Gastroesophageal sphincter (tissue), 3 donors: ENCODE data around the gene ARID5B.
A peak's percentile ranks its signal among the peaks of the same experiment; 100 is the strongest.

Source experiments
- POLR2A ChIP-seq, 2 donors: fragments of 450-650 bp; IDR thresholded peaks; one replicate each; pipeline ENCODE4 v1.6.1; 2017; ENCODE audit warnings: antibody characterized with exemption in 2 of 2, mild to moderate bottlenecking in 2 of 2, moderate library complexity in 1 of 2
- POLR2AphosphoS5 ChIP-seq: sonication (generic); formaldehyde crosslinking; IDR thresholded peaks from one replicate; pipeline ENCODE4 v1.6.1; 2017; ENCODE audit warnings: antibody characterized with exemption
- TF ChIP-seq, protein P1 (sequence below), 4 experiments: fragments of 200-600 bp in 2 of 4; fragments of 450-650 bp in 2 of 4; sonication (generic) in 1 of 4; IDR thresholded peaks; one replicate each; pipeline ENCODE4 v1.5.1; 2017 to 2019; ENCODE audit warnings: antibody characterized with exemption in 4 of 4, mild to moderate bottlenecking in 2 of 4, moderate library complexity in 2 of 4

DNA sequence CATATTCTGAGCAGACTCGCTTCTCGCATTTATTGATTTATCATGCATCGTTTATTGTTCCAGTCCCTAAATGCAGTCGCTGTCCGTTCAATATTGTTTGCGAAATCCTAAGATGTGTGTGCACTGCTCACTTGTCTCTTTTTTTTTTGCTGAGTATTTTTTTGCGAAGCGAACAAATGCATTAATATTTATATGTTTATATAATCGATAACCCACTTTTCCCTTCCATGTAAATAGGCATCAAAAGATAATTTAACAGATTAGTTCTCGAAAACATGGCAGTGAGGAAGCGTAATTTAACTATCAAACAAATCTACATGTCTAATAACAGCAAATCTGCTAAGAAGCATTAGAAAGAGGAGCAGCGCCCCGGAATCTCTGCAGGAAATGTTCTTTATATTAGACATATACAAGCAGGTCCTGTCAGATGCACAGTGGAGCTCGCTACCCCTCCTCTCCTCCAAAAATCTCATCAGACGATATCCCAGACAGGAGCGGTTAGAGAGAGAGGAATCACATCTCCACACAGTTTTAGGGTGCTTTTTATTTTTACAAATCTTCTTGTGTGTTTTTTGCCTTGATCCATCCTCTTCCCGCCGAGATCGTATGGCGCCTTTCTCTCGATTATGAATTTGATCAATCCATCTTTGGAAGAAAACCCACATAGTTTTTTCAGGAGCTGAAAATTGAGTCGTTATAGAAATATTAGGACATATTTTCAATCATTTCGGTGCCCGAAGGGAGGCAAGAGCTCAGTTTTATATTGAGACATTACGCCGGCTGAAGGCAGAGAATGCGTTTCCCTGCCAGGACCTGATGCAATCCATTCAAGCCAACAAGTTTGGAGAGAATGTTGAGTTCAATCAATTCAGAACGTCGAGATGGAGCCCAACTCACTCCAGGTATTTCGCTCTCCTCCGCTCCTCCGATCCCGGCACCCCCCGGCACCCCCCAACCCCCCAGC lies at the start of gene ARID5B:
- TF ChIP-seq POLR2A (IDR thresholded peaks at IDR 0.05), result no peak
- TF ChIP-seq, protein P1, sequence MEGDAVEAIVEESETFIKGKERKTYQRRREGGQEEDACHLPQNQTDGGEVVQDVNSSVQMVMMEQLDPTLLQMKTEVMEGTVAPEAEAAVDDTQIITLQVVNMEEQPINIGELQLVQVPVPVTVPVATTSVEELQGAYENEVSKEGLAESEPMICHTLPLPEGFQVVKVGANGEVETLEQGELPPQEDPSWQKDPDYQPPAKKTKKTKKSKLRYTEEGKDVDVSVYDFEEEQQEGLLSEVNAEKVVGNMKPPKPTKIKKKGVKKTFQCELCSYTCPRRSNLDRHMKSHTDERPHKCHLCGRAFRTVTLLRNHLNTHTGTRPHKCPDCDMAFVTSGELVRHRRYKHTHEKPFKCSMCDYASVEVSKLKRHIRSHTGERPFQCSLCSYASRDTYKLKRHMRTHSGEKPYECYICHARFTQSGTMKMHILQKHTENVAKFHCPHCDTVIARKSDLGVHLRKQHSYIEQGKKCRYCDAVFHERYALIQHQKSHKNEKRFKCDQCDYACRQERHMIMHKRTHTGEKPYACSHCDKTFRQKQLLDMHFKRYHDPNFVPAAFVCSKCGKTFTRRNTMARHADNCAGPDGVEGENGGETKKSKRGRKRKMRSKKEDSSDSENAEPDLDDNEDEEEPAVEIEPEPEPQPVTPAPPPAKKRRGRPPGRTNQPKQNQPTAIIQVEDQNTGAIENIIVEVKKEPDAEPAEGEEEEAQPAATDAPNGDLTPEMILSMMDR (IDR thresholded peaks at IDR 0.05), result no peak
- TF ChIP-seq POLR2AphosphoS5, result peak; percentile 28
